T-helper 22 cell (primary cell): ENCODE measurements around the gene CARNS1.
A peak's percentile ranks its signal among the peaks of the same experiment; 100 is the strongest.
"Not testable (repeated sequence)": the region's sequence is repeated elsewhere in the genome, so short reads cannot be mapped to it uniquely, and the experiment has no call there.

Experiments used
- DNase-seq: peaks from one replicate; pipeline ENCODE4 v3.0.0-alpha.2; 2020; ENCODE audit warnings: low read depth

Gene CARNS1

GRCh38 chr11:67465530-67465929 is 50.1 kb downstream of the CARNS1 start:
- DNase-seq: not testable (repeated sequence)

- DNase-seq: no peak
Observed at GRCh38 chr11:67466367-67466766, 50.9 kb downstream of the CARNS1 start.

GRCh38 chr11:67466962-67467771 is 51.7 kb downstream of the CARNS1 start:
- no peak for DNase-seq

- no peak for DNase-seq
Observed at GRCh38 chr11:67468056-67468455, 52.6 kb downstream of the CARNS1 start.

GRCh38 chr11:67468456-67468758 is 52.9 kb downstream of the CARNS1 start:
- no peak for DNase-seq

GRCh38 chr11:67468759-67469507 is 53.5 kb downstream of the CARNS1 start, which contains the start of gene TMEM134:
Gene TMEM134, minus strand, starts transcription at chr11:67469251. Its CDS starts 59 bp downstream, at chr11:67469192.
- peak; percentile 85 for DNase-seq

- no peak for DNase-seq
Observed at GRCh38 chr11:67469508-67469811, 54.0 kb downstream of the CARNS1 start.

GRCh38 chr11:67470337-67471002 is 55.0 kb downstream of the CARNS1 start:
- DNase-seq: no peak

GRCh38 chr11:67472882-67473281 is 57.4 kb downstream of the CARNS1 start:
- no peak for DNase-seq
